HCT116 (cell line): Measurements from ENCODE around the gene BCL2L11. TPM values are rescaled to one million over a fixed set of nuclear protein-coding genes. Genes with fewer than 3 reads are reported as not detected.

ENCODE experiments used
- ATAC-seq: fragments of 200-7000 bp; cut with Tn5 transposase; 2 replicates; pipeline ENCODE4 v1.9.1; 2020; ENCODE audit warnings: mild to moderate bottlenecking, moderate library complexity
- BruUV-seq: library from RNA; stranded (reverse); fragments of 400-500 nt; replicated peaks from 2 replicates; lab custom pipeline; 2021; lab: Mats Ljungman, UMichigan
- CTCF ChIA-PET: fragments of 300-600 bp; sonication (Branson Sonifier 250); formaldehyde crosslinking; loops from one replicate; lab custom pipeline; 2021; ENCODE audit warnings: antibody characterized with exemption; lab: Charles Lee
- POLR2A ChIA-PET: fragments of 300-600, 350-600 bp; sonication (Branson Sonifier 250); formaldehyde crosslinking; loops from one replicate; lab custom pipeline; 2021; ENCODE audit warnings: antibody characterized with exemption; lab: Charles Lee
- RAD21 ChIA-PET, 2 experiments: fragments of 300-600 bp; sonication (Branson Sonifier 250); formaldehyde crosslinking; loops; one replicate each; lab custom pipeline; 2023; ENCODE audit warnings: low total read pairs in 2 of 2; ENCODE audit not compliant: uncharacterized antibody in 2 of 2, unreplicated experiment in 2 of 2, low non-redundant PET in 1 of 2; lab: Charles Lee
- DNase-seq: peaks from one replicate; pipeline ENCODE4 v3.0.0-alpha.2; 2010; ENCODE audit warnings: low read depth, low spot score
- H2AFZ ChIP-seq: fragments of 200-600 bp; shearing (Covaris generic), sonication (generic); 2 replicates; pipeline ENCODE4 v1.6.1; 2017; ENCODE audit warnings: low read depth, mixed run types, mixed read lengths, antibody characterized with exemption, low read length; ENCODE audit not compliant: poor library complexity, severe bottlenecking
- H3K27ac ChIP-seq: 2 replicates; pipeline ENCODE4 v1.5.1; 2012; ENCODE audit warnings: low read depth, low read length
- H3K27me3 ChIP-seq: fragments of 200-600 bp; sonication (generic); 2 replicates; pipeline ENCODE4 v1.6.1; 2016; ENCODE audit warnings: mixed run types, low read length, mixed read lengths; ENCODE audit not compliant: insufficient read depth
- H3K36me3 ChIP-seq, 2 experiments: fragments of 200-500 bp in 1 of 2; fragments of 200-600 bp in 1 of 2; sonication (Bioruptor generic) in 1 of 2; sonication (generic) in 1 of 2; 2 replicates each; pipeline versions ENCODE4 v1.5.1 to v1.6.1; 2014 to 2016; ENCODE audit warnings: low read length in 2 of 2, inconsistent platforms in 1 of 2, mixed read lengths in 1 of 2, mixed run types in 1 of 2; ENCODE audit not compliant: insufficient read depth in 2 of 2, control insufficient read depth in 1 of 2
- H3K4me1 ChIP-seq, 2 experiments: fragments of 200-600 bp in 1 of 2; sonication (generic) in 1 of 2; 2 replicates each; pipeline versions ENCODE4 v1.5.1 to v1.6.1; 2012 to 2017; ENCODE audit warnings: low read length in 2 of 2, inconsistent platforms in 1 of 2, mild to moderate bottlenecking in 1 of 2, mixed read lengths in 1 of 2, mixed run types in 1 of 2, moderate library complexity in 1 of 2; ENCODE audit not compliant: insufficient read depth in 2 of 2, control insufficient read depth in 1 of 2
- H3K4me2 ChIP-seq: fragments of 200-600 bp; sonication (generic); 2 replicates; pipeline ENCODE4 v1.6.1; 2017; ENCODE audit warnings: mixed run types, low read length, mixed read lengths
- H3K4me3 ChIP-seq, 2 experiments: fragments of 200-600 bp in 1 of 2; sonication (generic) in 1 of 2; replicated peaks in 1 of 2; 2 replicates each; pipeline ENCODE4 v1.5.1; 2011 to 2016; ENCODE audit warnings: low read length in 2 of 2, control low read depth in 1 of 2, low read depth in 1 of 2, mild to moderate bottlenecking in 1 of 2, mixed read lengths in 1 of 2, mixed run types in 1 of 2
- H3K79me2 ChIP-seq: fragments of 200-600 bp; sonication (generic); 2 replicates; pipeline ENCODE4 v1.6.1; 2017; ENCODE audit warnings: mild to moderate bottlenecking, mixed run types, low read length, moderate library complexity, mixed read lengths; ENCODE audit not compliant: insufficient read depth
- H3K9ac ChIP-seq: fragments of 200-600 bp; sonication (generic); 2 replicates; pipeline ENCODE4 v1.6.1; 2016; ENCODE audit warnings: low read length, mixed read lengths
- H3K9me2 ChIP-seq: fragments of 200-600 bp; sonication (generic), shearing (Covaris generic); 2 replicates; pipeline ENCODE4 v1.6.1; 2017; ENCODE audit warnings: mixed run types, mild to moderate bottlenecking, moderate library complexity; ENCODE audit not compliant: insufficient read depth
- H3K9me3 ChIP-seq, 2 experiments: fragments of 200-500 bp in 1 of 2; fragments of 200-600 bp in 1 of 2; sonication (Bioruptor generic) in 1 of 2; sonication (generic) in 1 of 2; 2 replicates each; pipeline ENCODE4 v1.6.1; 2014 to 2017; ENCODE audit warnings: low read length in 2 of 2, mixed read lengths in 2 of 2, inconsistent platforms in 1 of 2, low read depth in 1 of 2, mild to moderate bottlenecking in 1 of 2, mixed run types in 1 of 2, moderate library complexity in 1 of 2; ENCODE audit not compliant: control insufficient read depth in 1 of 2, insufficient read depth in 1 of 2
- H4K20me1 ChIP-seq: fragments of 200-600 bp; sonication (generic), shearing (Covaris generic); 2 replicates; pipeline ENCODE4 v1.6.1; 2017; ENCODE audit warnings: mixed run types, mild to moderate bottlenecking, moderate library complexity; ENCODE audit not compliant: insufficient read depth
- ATF3 ChIP-seq: IDR thresholded peaks from 2 replicates; pipeline ENCODE4 v1.6.1; 2012
- CTCF ChIP-seq, 3 experiments: fragments of 200-600 bp in 1 of 3; sonication (generic) in 1 of 3; IDR thresholded peaks in 2 of 3; conservative IDR thresholded peaks in 1 of 3; 2 replicates each; pipeline ENCODE4 v1.5.1; 2012 to 2017; ENCODE audit warnings: low read depth in 2 of 3, low read length in 2 of 3, antibody characterized with exemption in 1 of 3, borderline replicate concordance in 1 of 3, control low read depth in 1 of 3, mild to moderate bottlenecking in 1 of 3, mixed read lengths in 1 of 3, mixed run types in 1 of 3, moderate library complexity in 1 of 3; ENCODE audit not compliant: insufficient read depth in 1 of 3
- EGR1 ChIP-seq: IDR thresholded peaks from 2 replicates; pipeline ENCODE4 v1.6.1; 2012; ENCODE audit warnings: low read depth
- ELF1 ChIP-seq: IDR thresholded peaks from 2 replicates; pipeline ENCODE4 v1.6.1; 2012; ENCODE audit warnings: low read depth, borderline replicate concordance
- EZH2 ChIP-seq: fragments of 200-600 bp; sonication (generic); IDR thresholded peaks from 2 replicates; pipeline ENCODE4 v1.6.1; 2017; ENCODE audit warnings: antibody characterized with exemption, mixed run types
- EZH2phosphoT487 ChIP-seq: fragments of 200-600 bp; IDR thresholded peaks from 2 replicates; pipeline ENCODE4 v1.6.1; 2018; ENCODE audit warnings: antibody characterized with exemption, borderline replicate concordance
- POLR2AphosphoS5 ChIP-seq: IDR thresholded peaks from 2 replicates; pipeline ENCODE4 v1.6.1; 2011; ENCODE audit warnings: mild to moderate bottlenecking, low read depth, low read length, moderate library complexity
- REST ChIP-seq: IDR thresholded peaks from 2 replicates; pipeline ENCODE4 v1.6.1; 2012; ENCODE audit warnings: low read depth
- SP1 ChIP-seq: IDR thresholded peaks from 2 replicates; pipeline ENCODE4 v1.6.1; 2012; ENCODE audit warnings: low read depth
- ZBTB33 ChIP-seq: IDR thresholded peaks from 2 replicates; pipeline ENCODE4 v1.6.1; 2011; ENCODE audit warnings: mild to moderate bottlenecking, low read length, moderate library complexity; ENCODE audit not compliant: insufficient replicate concordance; ENCODE audit errors: extremely low read depth
- ZNF274 ChIP-seq: fragments of 200-500 bp; sonication (Bioruptor generic); IDR thresholded peaks from 2 replicates; pipeline ENCODE4 v1.6.1; 2014; ENCODE audit warnings: mild to moderate bottlenecking, low read depth, low read length, inconsistent platforms
- intact Hi-C: fragments of 100-400 bp; cut with micrococcal nuclease; formaldehyde crosslinking; loops from 2 replicates; pipeline ENCODE4 v1.10.0; 2022
- total RNA-seq: library from RNA; stranded (reverse); gene quantifications from one replicate; pipeline ENCODE4 v1.2.1, GENCODE V29; 2021; ENCODE audit not compliant: unreplicated experiment

Gene BCL2L11
- total RNA-seq, 1 experiment from 2014 or later = 17.8 TPM

GRCh38 chr2:111095434-111095833, 25.3 kb upstream of the BCL2L11 start:
- Histone ChIP-seq H3K4me3 (no peak overlapping the region), H3K9me3 (no peaks in the 10 kb centered on the region), H3K4me2 (no peak overlapping the region), H2AFZ (no peak overlapping the region), H3K27ac (no peak overlapping the region), H3K9ac (no peak overlapping the region), H3K79me2 (no peaks in the 10 kb centered on the region), H3K9me2 (no peaks in the 10 kb centered on the region), H3K36me3 (no peaks in the 10 kb centered on the region), H4K20me1 (no peaks in the 10 kb centered on the region), H3K4me1 (peaks cover under 1 to 12% of the 10 kb centered on the region in 2 experiments; a peak in 3 of 4 replicates), H3K27me3 (no peaks in the 10 kb centered on the region)
- RAD21 ChIA-PET = no interaction called here
- CTCF ChIA-PET = interaction anchor here (1.2 kb wide), 1 partner anchor 22 kb away, joined by 4 read pairs; no protein-coding TSS in a partner anchor
- intact Hi-C loops = no loop called here
- no TSS peak for BruUV-seq
- DNase-seq (no peak), ATAC-seq (no peak)
- TF ChIP-seq EGR1 = no peak
- TF ChIP-seq EZH2 = no peak
- TF ChIP-seq CTCF (IDR thresholded peaks at IDR 0.05 in 2 of 3, conservative IDR thresholded peaks at IDR 0.05 in 1 of 3; ENCODE audit: borderline replicate concordance in 1 of 3, insufficient read depth in 1 of 3, low read depth in 2 of 3, low read length in 2 of 3) = no peak
- no peak for TF ChIP-seq REST
- TF ChIP-seq ELF1 = no peak
- TF ChIP-seq POLR2AphosphoS5 = no peak
- TF ChIP-seq SP1 = no peak
- TF ChIP-seq ZNF274 = no peak
- no peak for TF ChIP-seq ZBTB33
- no peak for TF ChIP-seq EZH2phosphoT487
- TF ChIP-seq ATF3 = no peak
- POLR2A ChIA-PET = no interaction called here
